ENCODE data around the gene DLG2.
A peak's percentile ranks its signal among the peaks of the same experiment; 100 is the strongest.
"Not testable (repeated sequence)": the region's sequence is repeated elsewhere in the genome, so short reads cannot be mapped to it uniquely, and the experiment has no call there.

The DLG2 gene

GRCh38 chr11:85627332-85627997, at the start of gene DLG2:
TSS of gene DLG2 (minus strand) at chr11:85627344.
- peaks cover 3 to 4% of the 10 kb centered on the region in 2 donors for H3K4me1 ChIP-seq (ENCODE audit: control insufficient read depth in 2 of 2, insufficient read depth in 2 of 2, low read length in 2 of 2)
- H3K36me3 ChIP-seq (ENCODE audit: control insufficient read depth in 2 of 2, insufficient read depth in 2 of 2, low read length in 2 of 2), result peaks cover 2 to 5% of the 10 kb centered on the region in 2 donors
- no peaks in the 10 kb centered on the region for H3K27me3 ChIP-seq (ENCODE audit: control insufficient read depth in 2 of 2, insufficient read depth in 2 of 2, low read length in 2 of 2)
- H3K27ac ChIP-seq (ENCODE audit: low read depth in 2 of 2, low read length in 2 of 2), result peak within 1 kb of the TSS; percentile 80 to 91
- H3K9ac ChIP-seq (ENCODE audit: low read depth in 1 of 2, low read length in 2 of 2), result peak within 1 kb of the TSS; percentile 72 to 85
- H3K4me3 ChIP-seq (ENCODE audit: low read length in 2 of 2), result peak within 1 kb of the TSS; percentile 91 to 95
- no peaks in the 10 kb centered on the region for H3K9me3 ChIP-seq (ENCODE audit: control insufficient read depth in 2 of 2, low read length in 2 of 2)

DNA sequence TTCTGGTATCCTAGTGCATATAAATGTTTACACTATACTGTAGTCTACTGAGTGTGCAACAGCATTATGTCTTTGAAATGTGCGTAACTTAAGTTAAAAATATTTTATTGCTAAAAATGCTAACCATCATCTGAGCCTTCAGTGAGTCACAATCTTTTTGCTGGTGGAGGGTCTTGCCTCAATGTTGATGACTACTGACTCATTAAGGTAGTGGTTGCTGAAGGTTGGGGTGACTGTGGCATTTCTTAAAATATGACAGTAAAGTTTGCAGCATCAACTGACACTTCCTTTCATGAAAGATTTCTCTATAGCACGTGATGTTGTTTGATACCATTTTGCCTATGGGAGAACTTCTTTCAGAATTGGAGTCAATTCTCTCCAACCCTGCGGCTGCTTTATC, 46.2 kb upstream of the DLG2 start:
- Histone ChIP-seq H3K9me3 (ENCODE audit: control insufficient read depth in 2 of 2, low read length in 2 of 2) (no peaks in the 10 kb centered on the region), H3K27me3 (ENCODE audit: control insufficient read depth in 2 of 2, insufficient read depth in 2 of 2, low read length in 2 of 2) (no peaks in the 10 kb centered on the region), H3K4me1 (ENCODE audit: control insufficient read depth in 2 of 2, insufficient read depth in 2 of 2, low read length in 2 of 2) (no peaks in the 10 kb centered on the region), H3K27ac (ENCODE audit: low read depth in 2 of 2, low read length in 2 of 2) (no peak overlapping the region), H3K9ac (ENCODE audit: low read depth in 1 of 2, low read length in 2 of 2) (no peak overlapping the region), H3K36me3 (ENCODE audit: control insufficient read depth in 2 of 2, insufficient read depth in 2 of 2, low read length in 2 of 2) (no peaks in the 10 kb centered on the region), H3K4me3 (ENCODE audit: low read length in 2 of 2) (no peak overlapping the region)

DNA sequence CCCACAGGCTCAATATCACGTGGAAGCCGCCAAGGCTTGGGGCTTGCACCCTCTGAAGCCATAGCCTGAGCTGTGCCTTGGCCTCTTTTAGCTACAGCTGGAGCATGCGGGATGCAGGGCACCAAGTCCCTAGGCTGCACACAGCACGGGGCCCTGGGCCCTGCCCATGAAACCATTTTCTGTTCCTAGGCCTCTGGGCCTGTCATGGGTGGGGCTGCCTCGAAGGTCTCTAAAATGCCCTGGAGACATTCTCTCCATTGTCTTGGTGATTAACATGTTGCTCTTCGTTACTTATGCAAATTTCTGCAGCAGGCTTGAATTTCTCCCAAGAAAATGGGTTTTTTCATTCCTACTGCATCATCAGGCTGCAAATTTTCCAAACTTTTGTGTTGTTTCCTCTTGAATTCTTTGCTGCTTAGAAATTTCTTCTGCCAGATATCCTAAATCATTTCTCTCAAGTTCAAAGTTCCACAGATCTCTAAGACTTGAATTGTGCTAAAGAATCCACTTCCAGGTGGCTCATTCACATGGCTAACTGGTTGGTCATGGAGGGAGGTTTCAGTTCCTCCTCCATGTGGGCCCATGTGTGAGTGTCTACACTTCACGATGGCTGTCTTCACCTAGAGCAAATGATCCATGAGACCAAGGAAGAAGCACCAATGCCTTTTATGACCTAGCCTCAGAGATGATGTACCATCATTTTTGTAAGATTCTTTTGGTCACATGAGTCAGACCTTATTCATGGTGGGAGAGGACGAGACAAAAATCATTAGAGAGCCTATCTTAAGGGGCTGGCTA, 45.2 kb upstream of the DLG2 start:
- Histone ChIP-seq H3K9ac (ENCODE audit: low read depth in 1 of 2, low read length in 2 of 2) (no peak overlapping the region), H3K4me3 (ENCODE audit: low read length in 2 of 2) (no peak overlapping the region), H3K27ac (ENCODE audit: low read depth in 2 of 2, low read length in 2 of 2) (no peak overlapping the region), H3K9me3 (ENCODE audit: control insufficient read depth in 2 of 2, low read length in 2 of 2) (no peaks in the 10 kb centered on the region), H3K27me3 (ENCODE audit: control insufficient read depth in 2 of 2, insufficient read depth in 2 of 2, low read length in 2 of 2) (no peaks in the 10 kb centered on the region), H3K4me1 (ENCODE audit: control insufficient read depth in 2 of 2, insufficient read depth in 2 of 2, low read length in 2 of 2) (no peaks in the 10 kb centered on the region), H3K36me3 (ENCODE audit: control insufficient read depth in 2 of 2, insufficient read depth in 2 of 2, low read length in 2 of 2) (no peaks in the 10 kb centered on the region)

GRCh38 chr11:85670949-85671663, 44.0 kb upstream of the DLG2 start:
- not testable (repeated sequence) for H3K36me3 ChIP-seq (ENCODE audit: control insufficient read depth in 2 of 2, insufficient read depth in 2 of 2, low read length in 2 of 2); H3K4me3 ChIP-seq (ENCODE audit: low read length in 2 of 2); H3K4me1 ChIP-seq (ENCODE audit: control insufficient read depth in 2 of 2, insufficient read depth in 2 of 2, low read length in 2 of 2); H3K9me3 ChIP-seq (ENCODE audit: control insufficient read depth in 2 of 2, low read length in 2 of 2); H3K9ac ChIP-seq (ENCODE audit: low read depth in 1 of 2, low read length in 2 of 2); H3K27me3 ChIP-seq (ENCODE audit: control insufficient read depth in 2 of 2, insufficient read depth in 2 of 2, low read length in 2 of 2); H3K27ac ChIP-seq (ENCODE audit: low read depth in 2 of 2, low read length in 2 of 2)

- no peaks in the 10 kb centered on the region for H3K27me3 ChIP-seq (ENCODE audit: control insufficient read depth in 2 of 2, insufficient read depth in 2 of 2, low read length in 2 of 2)
- H3K9ac ChIP-seq (ENCODE audit: low read depth in 1 of 2, low read length in 2 of 2), result no peak overlapping the region
- peaks cover 4 to 11% of the 10 kb centered on the region in 2 donors for H3K4me1 ChIP-seq (ENCODE audit: control insufficient read depth in 2 of 2, insufficient read depth in 2 of 2, low read length in 2 of 2)
- no peaks in the 10 kb centered on the region for H3K36me3 ChIP-seq (ENCODE audit: control insufficient read depth in 2 of 2, insufficient read depth in 2 of 2, low read length in 2 of 2)
- H3K9me3 ChIP-seq (ENCODE audit: control insufficient read depth in 2 of 2, low read length in 2 of 2), result no peaks in the 10 kb centered on the region
- H3K27ac ChIP-seq (ENCODE audit: low read depth in 2 of 2, low read length in 2 of 2), result no peak overlapping the region
- no peak overlapping the region for H3K4me3 ChIP-seq (ENCODE audit: low read length in 2 of 2)
These were observed 41.0 kb upstream of the DLG2 start for GRCh38 chr11:85668157-85668556.

GRCh38 chr11:85666687-85667086, 39.5 kb upstream of the DLG2 start:
- no peak overlapping the region for H3K27ac ChIP-seq (ENCODE audit: low read depth in 2 of 2, low read length in 2 of 2)

DNA sequence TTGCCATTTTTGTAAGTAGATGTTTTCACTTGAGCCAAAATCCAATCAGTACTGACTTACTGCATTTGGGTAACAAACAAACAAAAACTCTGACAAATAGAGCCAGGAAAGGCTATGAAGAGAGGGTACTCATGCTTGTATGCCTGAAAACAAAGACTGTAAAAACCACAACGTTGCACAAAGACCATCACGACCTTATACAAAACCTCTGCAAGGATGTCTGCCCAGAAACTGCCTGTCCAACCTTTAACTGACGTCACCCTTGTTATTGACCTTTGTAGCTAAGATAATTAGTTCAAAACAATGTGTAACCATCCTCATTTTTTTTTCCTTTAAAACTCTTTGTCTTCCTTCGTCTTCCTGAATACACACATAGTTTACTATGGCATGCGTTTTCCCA, 38.6 kb upstream of the DLG2 start:
- Histone ChIP-seq H3K27ac (ENCODE audit: low read depth in 2 of 2, low read length in 2 of 2) (no peak overlapping the region), H3K9ac (ENCODE audit: low read depth in 1 of 2, low read length in 2 of 2) (no peak overlapping the region), H3K27me3 (ENCODE audit: control insufficient read depth in 2 of 2, insufficient read depth in 2 of 2, low read length in 2 of 2) (no peaks in the 10 kb centered on the region), H3K4me1 (ENCODE audit: control insufficient read depth in 2 of 2, insufficient read depth in 2 of 2, low read length in 2 of 2) (peaks cover 14 to 27% of the 10 kb centered on the region in 2 donors), H3K4me3 (ENCODE audit: low read length in 2 of 2) (no peak overlapping the region), H3K9me3 (ENCODE audit: control insufficient read depth in 2 of 2, low read length in 2 of 2) (no peaks in the 10 kb centered on the region), H3K36me3 (ENCODE audit: control insufficient read depth in 2 of 2, insufficient read depth in 2 of 2, low read length in 2 of 2) (peaks cover 0 to 4% of the 10 kb centered on the region in 2 donors)

More at GRCh38 chr11:85666687-85667086, 39.5 kb upstream of the DLG2 start:
- H3K9me3 ChIP-seq (ENCODE audit: control insufficient read depth in 2 of 2, low read length in 2 of 2), result no peaks in the 10 kb centered on the region
- no peaks in the 10 kb centered on the region for H3K36me3 ChIP-seq (ENCODE audit: control insufficient read depth in 2 of 2, insufficient read depth in 2 of 2, low read length in 2 of 2)
- H3K9ac ChIP-seq (ENCODE audit: low read depth in 1 of 2, low read length in 2 of 2), result no peak overlapping the region
- peaks cover 9 to 23% of the 10 kb centered on the region in 2 donors for H3K4me1 ChIP-seq (ENCODE audit: control insufficient read depth in 2 of 2, insufficient read depth in 2 of 2, low read length in 2 of 2)
- no peak overlapping the region for H3K4me3 ChIP-seq (ENCODE audit: low read length in 2 of 2)
- H3K27me3 ChIP-seq (ENCODE audit: control insufficient read depth in 2 of 2, insufficient read depth in 2 of 2, low read length in 2 of 2), result no peaks in the 10 kb centered on the region

- Histone ChIP-seq H3K4me1 (ENCODE audit: control insufficient read depth in 2 of 2, insufficient read depth in 2 of 2, low read length in 2 of 2) (peaks cover 14 to 27% of the 10 kb centered on the region in 2 donors), H3K27ac (ENCODE audit: low read depth in 2 of 2, low read length in 2 of 2) (peak within 1 kb of the TSS; percentile 97 to 98), H3K4me3 (ENCODE audit: low read length in 2 of 2) (peak within 1 kb of the TSS; percentile 96 to 100), H3K36me3 (ENCODE audit: control insufficient read depth in 2 of 2, insufficient read depth in 2 of 2, low read length in 2 of 2) (peaks cover 5 to 9% of the 10 kb centered on the region in 2 donors), H3K27me3 (ENCODE audit: control insufficient read depth in 2 of 2, insufficient read depth in 2 of 2, low read length in 2 of 2) (no peaks in the 10 kb centered on the region), H3K9ac (ENCODE audit: low read depth in 1 of 2, low read length in 2 of 2) (peak within 1 kb of the TSS; percentile 88 to 98), H3K9me3 (ENCODE audit: control insufficient read depth in 2 of 2, low read length in 2 of 2) (no peaks in the 10 kb centered on the region)
These were observed 37.7 kb upstream of the DLG2 start, which contains the start of gene CREBZF for GRCh38 chr11:85664615-85665481. TSS of gene CREBZF (minus strand) at chr11:85665129. CDS start at chr11:85664875, 254 bp downstream.

GRCh38 chr11:85663753-85664614, 36.8 kb upstream of the DLG2 start:
- Histone ChIP-seq H3K27me3 (ENCODE audit: control insufficient read depth in 2 of 2, insufficient read depth in 2 of 2, low read length in 2 of 2) (no peaks in the 10 kb centered on the region), H3K36me3 (ENCODE audit: control insufficient read depth in 2 of 2, insufficient read depth in 2 of 2, low read length in 2 of 2) (peaks cover 9 to 14% of the 10 kb centered on the region in 2 donors), H3K4me1 (ENCODE audit: control insufficient read depth in 2 of 2, insufficient read depth in 2 of 2, low read length in 2 of 2) (peaks cover 14 to 27% of the 10 kb centered on the region in 2 donors), H3K9ac (ENCODE audit: low read depth in 1 of 2, low read length in 2 of 2) (peak overlapping the region; percentile 88 to 98), H3K4me3 (ENCODE audit: low read length in 2 of 2) (peak overlapping the region; percentile 96 to 100), H3K27ac (ENCODE audit: low read depth in 2 of 2, low read length in 2 of 2) (peak overlapping the region; percentile 97 to 98), H3K9me3 (ENCODE audit: control insufficient read depth in 2 of 2, low read length in 2 of 2) (no peaks in the 10 kb centered on the region)

Measured in mucosa of rectum (tissue), 2 donors.